Neural progenitor cell (in vitro differentiated cells): ENCODE measurements around the gene PRAC2. TPM values are rescaled to one million over a fixed set of nuclear protein-coding genes. Genes with fewer than 3 reads are reported as not detected.

Experiments used
- DNase-seq: peaks from one replicate; pipeline ENCODE4 v3.0.0-alpha.2; 2016; ENCODE audit warnings: low spot score
- H2AFZ ChIP-seq: fragments of 200-600 bp; sonication (generic); replicated peaks from 2 replicates; pipeline ENCODE4 v1.6.1; 2016; ENCODE audit warnings: antibody characterized with exemption
- H3F3A ChIP-seq: fragments of 200-600 bp; sonication (generic); 2 replicates; pipeline ENCODE4 v1.6.1; 2016; ENCODE audit warnings: antibody characterized with exemption, low read depth
- H3K27ac ChIP-seq: fragments of 200-600 bp; sonication (generic); 2 replicates; pipeline ENCODE4 v1.5.1; 2016; ENCODE audit warnings: mild to moderate bottlenecking
- H3K27me3 ChIP-seq: fragments of 200-600 bp; sonication (generic); 2 replicates; pipeline ENCODE4 v1.6.1; 2016; ENCODE audit warnings: mild to moderate bottlenecking, moderate library complexity
- H3K36me3 ChIP-seq: fragments of 200-600 bp; sonication (generic); 2 replicates; pipeline ENCODE4 v1.5.1; 2016
- H3K4me1 ChIP-seq: fragments of 200-600 bp; sonication (generic); 2 replicates; pipeline ENCODE4 v1.6.1; 2016; ENCODE audit warnings: mixed run types
- H3K4me2 ChIP-seq: fragments of 200-600 bp; sonication (generic); 2 replicates; pipeline ENCODE4 v1.6.1; 2016
- H3K4me3 ChIP-seq: fragments of 200-600 bp; sonication (generic); 2 replicates; pipeline ENCODE4 v1.5.1; 2016
- H3K79me2 ChIP-seq: fragments of 200-600 bp; sonication (generic); 2 replicates; pipeline ENCODE4 v1.6.1; 2016; ENCODE audit warnings: low read depth
- H3K9ac ChIP-seq: fragments of 200-600 bp; sonication (generic); 2 replicates; pipeline ENCODE4 v1.6.1; 2016
- H3K9me3 ChIP-seq: fragments of 200-600 bp; sonication (generic); 2 replicates; pipeline ENCODE4 v1.5.1; 2016; ENCODE audit warnings: low read depth
- H4K20me1 ChIP-seq: fragments of 200-600 bp; sonication (generic); 2 replicates; pipeline ENCODE4 v1.6.1; 2016; ENCODE audit warnings: low read depth
- H3K27ac Mint-ChIP-seq: 3 replicates; pipeline ENCODE4 v1.8.0; 2021; ENCODE audit warnings: mixed read lengths
- H3K27me3 Mint-ChIP-seq: 2 replicates; pipeline ENCODE4 v1.8.0; 2022; ENCODE audit warnings: low read depth, mild to moderate bottlenecking, inconsistent platforms, moderate library complexity, mixed read lengths; ENCODE audit not compliant: insufficient read depth
- H3K36me3 Mint-ChIP-seq: 3 replicates; pipeline ENCODE4 v1.8.0; 2021; ENCODE audit warnings: mixed read lengths
- H3K4me1 Mint-ChIP-seq: 3 replicates; pipeline ENCODE4 v1.8.0; 2021; ENCODE audit warnings: mixed read lengths
- H3K4me3 Mint-ChIP-seq: 3 replicates; pipeline ENCODE4 v1.8.0; 2021; ENCODE audit warnings: mild to moderate bottlenecking, moderate library complexity, mixed read lengths
- H3K9me3 Mint-ChIP-seq: 3 replicates; pipeline ENCODE4 v1.8.0; 2020; ENCODE audit warnings: mixed read lengths
- CTCF ChIP-seq: fragments of 200-600 bp; sonication (generic); IDR thresholded peaks from 2 replicates; pipeline ENCODE4 v1.5.1; 2017; ENCODE audit warnings: antibody characterized with exemption, mild to moderate bottlenecking
- EZH2 ChIP-seq: fragments of 200-600 bp; sonication (generic); IDR thresholded peaks from 2 replicates; pipeline ENCODE4 v1.6.1; 2017; ENCODE audit warnings: antibody characterized with exemption, mild to moderate bottlenecking, moderate library complexity
- EZH2phosphoT487 ChIP-seq: fragments of 200-600 bp; sonication (generic); IDR thresholded peaks from 2 replicates; pipeline ENCODE4 v1.6.1; 2017; ENCODE audit warnings: antibody characterized with exemption
- microRNA counts: library from miRNA; unstranded; fragments of <30 nt; microRNA quantifications from one replicate; lab custom pipeline; 2016
- microRNA-seq: library from miRNA; unstranded; fragments of <30 nt; microRNA quantifications from one replicate; pipeline ENCODE4, GENCODE V29; 2016
- small RNA-seq: library from RNA; depleted of rRNA; stranded (forward); fragments of <200 nt; gene quantifications from one replicate; pipeline ENCODE3, GENCODE V24; 2015
- total RNA-seq: library from RNA; depleted of rRNA; stranded (reverse); fragments of >200 nt; gene quantifications from 2 replicates; pipeline ENCODE4 v1.2.3, GENCODE V29; 2015; ENCODE audit warnings: low replicate concordance

Gene PRAC2
- total RNA-seq, 1 donor from 2014 or later: not detected

GRCh38 chr17:48773245-48773644 is 50.3 kb downstream of the PRAC2 start:
- Histone ChIP-seq H3K9me3 (no peaks in the 10 kb centered on the region), H3K4me1 (no peaks in the 10 kb centered on the region), H4K20me1 (no peaks in the 10 kb centered on the region), H3K4me3 (no peak overlapping the region), H3K4me2 (no peak overlapping the region), H3K79me2 (no peaks in the 10 kb centered on the region), H3K9ac (no peak overlapping the region), H3K27ac (no peak overlapping the region), H3K27me3 (peaks cover 63% of the 10 kb centered on the region), H2AFZ (no peak overlapping the region), H3F3A (no peaks in the 10 kb centered on the region), H3K36me3 (no peaks in the 10 kb centered on the region)
- Mint-ChIP-seq H3K4me1 (peaks cover 5% of the 10 kb centered on the region), H3K36me3 (no peaks in the 10 kb centered on the region), H3K4me3 (no peak overlapping the region), H3K27ac (no peak overlapping the region), H3K27me3 (peaks cover 18% of the 10 kb centered on the region), H3K9me3 (no peaks in the 10 kb centered on the region)
- TF ChIP-seq CTCF: no peak
- no peak for TF ChIP-seq EZH2
- no peak for TF ChIP-seq EZH2phosphoT487
- DNase-seq: no peak

MicroRNAs within 50 kb of the gene (microRNA counts, 767-probe panel; counts per million panel counts)
- 460 counts per million, percentile 90 among the panel's probes with 10 or more counts for microRNA hsa-miR-3185 (lab: Ali Mortazavi, UCI)

Small RNAs within 50 kb of the gene (microRNA-seq; reads per million reads assigned to microRNA genes)
- gene MIR3185: not detected

Small RNAs within 50 kb of the gene (small RNA-seq; reads per million reads assigned to genes)
- gene AC091179.2 (not detected), gene COX6B1P2 (not detected), gene MIR3185 (not detected), gene RF02132 (not detected), gene RF02133 (not detected), gene RN7SL125P (not detected)

Other genes with a start within 250 kb of the PRAC2 start
- not detected in 2 replicates for gene HOXB1, start 192.2 kb upstream of the PRAC2 start, total RNA-seq
- gene HOXB2, start 178.1 kb upstream of the PRAC2 start, total RNA-seq: not detected in 2 replicates
- not detected in 2 replicates for gene HOXB4, start 144.8 kb upstream of the PRAC2 start, total RNA-seq
- not detected in 2 replicates for gene HOXB3, start 132.9 kb upstream of the PRAC2 start, total RNA-seq
- not detected in 2 replicates for gene HOXB5, start 129.4 kb upstream of the PRAC2 start, total RNA-seq
- not detected in 2 replicates for gene HOXB6, start 118.2 kb upstream of the PRAC2 start, total RNA-seq
- not detected in 2 replicates for gene HOXB7, start 112.2 kb upstream of the PRAC2 start, total RNA-seq
- not detected in 2 replicates for gene HOXB8, start 107.9 kb upstream of the PRAC2 start, total RNA-seq
- not detected in 2 replicates for gene HOXB9, start 96.8 kb upstream of the PRAC2 start, total RNA-seq
- not detected in 2 replicates for gene PRAC1, start 667 bp upstream of the PRAC2 start, total RNA-seq
- not detected in 2 replicates for gene HOXB13, start 5.6 kb downstream of the PRAC2 start, total RNA-seq
- 6.8 and 17.4 TPM in 2 replicates for gene TTLL6, start 94.0 kb downstream of the PRAC2 start, total RNA-seq
- 23.9 and 34.1 TPM in 2 replicates for gene CALCOCO2, start 107.8 kb downstream of the PRAC2 start, total RNA-seq
- gene ATP5MC1, start 169.6 kb downstream of the PRAC2 start, total RNA-seq: 29.4 and 51.7 TPM in 2 replicates
- 45.5 and 57.9 TPM in 2 replicates for gene UBE2Z, start 185.2 kb downstream of the PRAC2 start, total RNA-seq
- 93.0 and 103 TPM in 2 replicates for gene SNF8, start 221.7 kb downstream of the PRAC2 start, total RNA-seq
- not detected in 2 replicates for gene GIP, start 245.4 kb downstream of the PRAC2 start, total RNA-seq